ENCODE data around the gene HLCS.

DNA sequence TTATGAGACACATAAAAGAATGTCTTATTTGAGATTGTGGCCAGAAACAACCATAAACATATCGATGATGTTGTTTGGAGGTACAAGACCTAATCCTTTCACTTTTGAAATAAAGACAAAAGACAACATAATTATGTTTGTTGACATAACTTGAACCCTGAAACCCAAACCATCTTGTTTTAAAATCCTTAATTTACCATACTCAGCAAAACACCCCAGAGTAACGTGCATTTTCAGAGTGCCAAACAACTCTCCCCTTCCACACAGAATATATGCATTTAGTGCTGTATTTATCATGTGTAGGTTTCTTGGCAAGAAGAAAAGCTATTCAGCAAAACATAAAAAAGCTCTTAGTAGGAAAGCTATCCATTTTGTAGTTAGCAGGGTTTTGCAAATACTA, 250.1 kb downstream of the HLCS start:
- TF ChIP-seq, protein P1, sequence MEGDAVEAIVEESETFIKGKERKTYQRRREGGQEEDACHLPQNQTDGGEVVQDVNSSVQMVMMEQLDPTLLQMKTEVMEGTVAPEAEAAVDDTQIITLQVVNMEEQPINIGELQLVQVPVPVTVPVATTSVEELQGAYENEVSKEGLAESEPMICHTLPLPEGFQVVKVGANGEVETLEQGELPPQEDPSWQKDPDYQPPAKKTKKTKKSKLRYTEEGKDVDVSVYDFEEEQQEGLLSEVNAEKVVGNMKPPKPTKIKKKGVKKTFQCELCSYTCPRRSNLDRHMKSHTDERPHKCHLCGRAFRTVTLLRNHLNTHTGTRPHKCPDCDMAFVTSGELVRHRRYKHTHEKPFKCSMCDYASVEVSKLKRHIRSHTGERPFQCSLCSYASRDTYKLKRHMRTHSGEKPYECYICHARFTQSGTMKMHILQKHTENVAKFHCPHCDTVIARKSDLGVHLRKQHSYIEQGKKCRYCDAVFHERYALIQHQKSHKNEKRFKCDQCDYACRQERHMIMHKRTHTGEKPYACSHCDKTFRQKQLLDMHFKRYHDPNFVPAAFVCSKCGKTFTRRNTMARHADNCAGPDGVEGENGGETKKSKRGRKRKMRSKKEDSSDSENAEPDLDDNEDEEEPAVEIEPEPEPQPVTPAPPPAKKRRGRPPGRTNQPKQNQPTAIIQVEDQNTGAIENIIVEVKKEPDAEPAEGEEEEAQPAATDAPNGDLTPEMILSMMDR (IDR thresholded peaks at IDR 0.05), result no peak
- TF ChIP-seq POLR2A (IDR thresholded peaks at IDR 0.05), result no peak
